Fibroblast of villous mesenchyme (primary cell): ENCODE data around the gene NAA10. TPM values are rescaled to one million over a fixed set of nuclear protein-coding genes. Genes with fewer than 3 reads are reported as not detected.

Experiments
- DNase-seq: peaks from one replicate; pipeline ENCODE4 v3.0.0-alpha.2; 2010; ENCODE audit warnings: low read depth
- H3K4me3 ChIP-seq: 2 replicates; pipeline ENCODE4 v1.5.1; 2011; ENCODE audit warnings: low read depth, mild to moderate bottlenecking, low read length
- CTCF ChIP-seq: IDR thresholded peaks from 2 replicates; pipeline ENCODE4 v1.5.1; 2012; ENCODE audit warnings: low read depth, mild to moderate bottlenecking, low read length; ENCODE audit not compliant: insufficient read depth
- total RNA-seq: library from RNA; depleted of rRNA; stranded (reverse); fragments of >200 nt; gene quantifications from 2 replicates; pipeline ENCODE4 v1.2.3, GENCODE V29; 2012

Gene NAA10
- total RNA-seq, 1 donor, result 62.2 TPM

- no peak overlapping the region for H3K4me3 ChIP-seq
- DNase-seq, result no peak
- TF ChIP-seq CTCF, result no peak
These were observed 19.2 kb upstream of the NAA10 start for GRCh38 chrX:153953892-153954557.

GRCh38 chrX:153953342-153953830 lies 18.5 kb upstream of the NAA10 start:
- DNase-seq, result peak; percentile 57
- TF ChIP-seq CTCF, result peak; percentile 88
- no peak overlapping the region for H3K4me3 ChIP-seq

- H3K4me3 ChIP-seq, result no peak overlapping the region
- no peak for DNase-seq
- TF ChIP-seq CTCF, result no peak
These were observed 17.7 kb upstream of the NAA10 start for GRCh38 chrX:153952373-153953026.

- no peak for TF ChIP-seq CTCF
- no peak for DNase-seq
- H3K4me3 ChIP-seq, result no peak overlapping the region
These were observed 17.0 kb upstream of the NAA10 start for GRCh38 chrX:153951683-153952372.

- TF ChIP-seq CTCF, result no peak
- H3K4me3 ChIP-seq, result no peak overlapping the region
- no peak for DNase-seq
These were observed 15.3 kb upstream of the NAA10 start for GRCh38 chrX:153950127-153950526.

GRCh38 chrX:153948847-153949805 lies 14.3 kb upstream of the NAA10 start:
- no peak for DNase-seq
- no peak for TF ChIP-seq CTCF
- no peak overlapping the region for H3K4me3 ChIP-seq
